GM18498 (cell line): Measurements from ENCODE around the gene GIGYF1.
A peak's percentile ranks its signal among the peaks of the same experiment; 100 is the strongest.
"Not testable (repeated sequence)": the region's sequence is repeated elsewhere in the genome, so short reads cannot be mapped to it uniquely, and the experiment has no call there.

Experiments used
- ATAC-seq: cut with Tn5 transposase; IDR thresholded peaks from one replicate; pipeline ENCODE4 v1.9.1; 2021; ENCODE audit warnings: mild to moderate bottlenecking, moderate library complexity; ENCODE audit not compliant: unreplicated experiment

The GIGYF1 gene

GRCh38 chr7:100674411-100675104, 19.5 kb downstream of the GIGYF1 start:
- ATAC-seq, result no peak

GRCh38 chr7:100673942-100674410, 20.1 kb downstream of the GIGYF1 start:
- ATAC-seq, result no peak

- peak; percentile 55 for ATAC-seq
These were observed 20.6 kb downstream of the GIGYF1 start, which contains the start of gene GNB2 for GRCh38 chr7:100673302-100673941. Gene GNB2 (plus strand): TSS chr7:100673740. CDS start chr7:100676266, 2,526 bp downstream.

GRCh38 chr7:100671353-100672327, 22.4 kb downstream of the GIGYF1 start:
- no peak for ATAC-seq

- no peak for ATAC-seq
These were observed 24.0 kb downstream of the GIGYF1 start for GRCh38 chr7:100670074-100670473.

GRCh38 chr7:100669106-100669505, 24.9 kb downstream of the GIGYF1 start:
- not testable (repeated sequence) for ATAC-seq

GRCh38 chr7:100668069-100668449, 26.0 kb downstream of the GIGYF1 start:
- no peak for ATAC-seq

GRCh38 chr7:100667331-100668068, 26.6 kb downstream of the GIGYF1 start:
- ATAC-seq, result no peak

- no peak for ATAC-seq
These were observed 28.8 kb downstream of the GIGYF1 start for GRCh38 chr7:100665168-100665726.

- ATAC-seq, result not testable (repeated sequence)
These were observed 31.8 kb downstream of the GIGYF1 start for GRCh38 chr7:100662194-100662776.

GRCh38 chr7:100655908-100656674, 38.0 kb downstream of the GIGYF1 start, which contains the start of gene ACTL6B:
Gene ACTL6B (minus strand): TSS chr7:100656448. CDS start chr7:100656354, 94 bp downstream.
- ATAC-seq, result no peak

- no peak for ATAC-seq
These were observed 38.9 kb downstream of the GIGYF1 start for GRCh38 chr7:100654908-100655831.

- ATAC-seq, result no peak
These were observed 44.1 kb downstream of the GIGYF1 start for GRCh38 chr7:100649826-100650565.

GRCh38 chr7:100642534-100642907, 51.5 kb downstream of the GIGYF1 start:
- peak; percentile 50 for ATAC-seq

- no peak for ATAC-seq
These were observed 52.1 kb downstream of the GIGYF1 start for GRCh38 chr7:100641860-100642533.

GRCh38 chr7:100641463-100641859, 52.6 kb downstream of the GIGYF1 start, which contains the start of gene TFR2:
Gene TFR2 (minus strand): TSS chr7:100641552. CDS start chr7:100641509, 43 bp downstream.
- no peak for ATAC-seq
